Astrocyte (in vitro differentiated cells and primary cell): ENCODE results near the gene WFS1. TPM values are rescaled to one million over a fixed set of nuclear protein-coding genes. Genes with fewer than 3 reads are reported as not detected.

ENCODE experiments used
- DNase-seq: peaks from one replicate; pipeline ENCODE4 v3.0.0-alpha.2; 2010; ENCODE audit warnings: low read depth
- FAIRE-seq: peaks from 2 replicates; lab custom pipeline; 2011; peaks lifted over from hg19 to GRCh38; lab: Jason Lieb, UNC
- H2AFZ ChIP-seq: 2 replicates; pipeline ENCODE4 v1.6.0; 2012; ENCODE audit warnings: low read depth, low read length, inconsistent platforms
- H3K27ac ChIP-seq: 2 replicates; pipeline ENCODE4 v1.5.1; 2011; ENCODE audit warnings: low read depth, low read length, inconsistent platforms
- H3K27me3 ChIP-seq: 2 replicates; pipeline ENCODE4 v1.6.0; 2011; ENCODE audit warnings: low read length, inconsistent platforms; ENCODE audit not compliant: insufficient read depth
- H3K36me3 ChIP-seq: 2 replicates; pipeline ENCODE4 v1.5.1; 2011; ENCODE audit warnings: low read length, inconsistent platforms; ENCODE audit not compliant: insufficient read depth
- H3K4me1 ChIP-seq: 2 replicates; pipeline ENCODE4 v1.5.1; 2011; ENCODE audit warnings: low read length, inconsistent platforms; ENCODE audit not compliant: insufficient read depth
- H3K4me2 ChIP-seq: 2 replicates; pipeline ENCODE4 v1.6.0; 2012; ENCODE audit warnings: low read length, inconsistent platforms
- H3K4me3 ChIP-seq: 2 replicates; pipeline ENCODE4 v1.5.1; 2011; ENCODE audit warnings: low read depth, mild to moderate bottlenecking, low read length, inconsistent platforms; ENCODE audit not compliant: insufficient read depth
- H3K79me2 ChIP-seq: 2 replicates; pipeline ENCODE4 v1.6.0; 2012; ENCODE audit warnings: mild to moderate bottlenecking, low read length, inconsistent platforms; ENCODE audit not compliant: insufficient read depth
- H3K9ac ChIP-seq: 2 replicates; pipeline ENCODE4 v1.6.0; 2012; ENCODE audit warnings: mild to moderate bottlenecking, low read length, inconsistent platforms
- H3K9me3 ChIP-seq: 2 replicates; pipeline ENCODE4 v1.5.1; 2012; ENCODE audit warnings: low read depth, mild to moderate bottlenecking, low read length, inconsistent platforms; ENCODE audit not compliant: insufficient read depth
- H4K20me1 ChIP-seq: 2 replicates; pipeline ENCODE4 v1.6.0; 2012; ENCODE audit warnings: low read length, inconsistent platforms; ENCODE audit not compliant: insufficient read depth
- H3K27ac Mint-ChIP-seq: one replicate; pipeline ENCODE4 v1.8.0; 2021; ENCODE audit warnings: mild to moderate bottlenecking, mixed read lengths; ENCODE audit not compliant: unreplicated experiment
- H3K27me3 Mint-ChIP-seq: one replicate; pipeline ENCODE4 v1.8.0; 2021; ENCODE audit warnings: low read depth, mixed read lengths; ENCODE audit not compliant: unreplicated experiment
- H3K36me3 Mint-ChIP-seq: one replicate; pipeline ENCODE4 v1.8.0; 2021; ENCODE audit warnings: low read depth, mixed read lengths; ENCODE audit not compliant: unreplicated experiment
- H3K4me1 Mint-ChIP-seq: one replicate; pipeline ENCODE4 v1.8.0; 2021; ENCODE audit warnings: low read depth, mixed read lengths; ENCODE audit not compliant: unreplicated experiment
- H3K4me3 Mint-ChIP-seq: one replicate; pipeline ENCODE4 v1.8.0; 2021; ENCODE audit warnings: mild to moderate bottlenecking, moderate library complexity, mixed read lengths; ENCODE audit not compliant: unreplicated experiment
- H3K9me3 Mint-ChIP-seq: one replicate; pipeline ENCODE4 v1.8.0; 2021; ENCODE audit warnings: mild to moderate bottlenecking, mixed read lengths; ENCODE audit not compliant: unreplicated experiment
- EZH2 ChIP-seq: IDR thresholded peaks from 2 replicates; pipeline ENCODE4 v1.6.1; 2012; ENCODE audit warnings: mild to moderate bottlenecking, low read length, inconsistent platforms; ENCODE audit not compliant: insufficient read depth
- total RNA-seq: library from RNA; stranded (reverse); gene quantifications from 2 replicates; pipeline ENCODE4 v1.2.1, GENCODE V29; 2021
- TF ChIP-seq, protein P1 (sequence below): IDR thresholded peaks from 2 replicates; pipeline ENCODE4 v1.5.1; 2011; ENCODE audit warnings: low read depth, mild to moderate bottlenecking, inconsistent platforms, low read length, moderate library complexity; ENCODE audit not compliant: insufficient read depth

WFS1 gene
- total RNA-seq, 1 donor from 2014 or later: 39.0 TPM

- Histone ChIP-seq H3K27me3 (peaks cover 2% of the 10 kb centered on the region), H3K4me3 (no peak overlapping the region), H3K9ac (peak overlapping the region; percentile 47), H3K9me3 (no peaks in the 10 kb centered on the region), H3K4me2 (peak overlapping the region; percentile 64), H3K27ac (peak overlapping the region; percentile 50), H3K79me2 (peaks cover 44% of the 10 kb centered on the region), H4K20me1 (peaks cover 70% of the 10 kb centered on the region), H3K36me3 (no peaks in the 10 kb centered on the region), H2AFZ (no peak overlapping the region), H3K4me1 (peaks cover 30% of the 10 kb centered on the region)
- Mint-ChIP-seq H3K27ac (peak overlapping the region; percentile 50), H3K9me3 (no peaks in the 10 kb centered on the region), H3K4me1 (peaks cover 31% of the 10 kb centered on the region), H3K27me3 (peaks cover 7% of the 10 kb centered on the region), H3K4me3 (peak overlapping the region; percentile 70), H3K36me3 (peaks cover 8% of the 10 kb centered on the region)
- FAIRE-seq (peak; percentile 87), DNase-seq (peak; percentile 87)
- TF ChIP-seq, protein P1, sequence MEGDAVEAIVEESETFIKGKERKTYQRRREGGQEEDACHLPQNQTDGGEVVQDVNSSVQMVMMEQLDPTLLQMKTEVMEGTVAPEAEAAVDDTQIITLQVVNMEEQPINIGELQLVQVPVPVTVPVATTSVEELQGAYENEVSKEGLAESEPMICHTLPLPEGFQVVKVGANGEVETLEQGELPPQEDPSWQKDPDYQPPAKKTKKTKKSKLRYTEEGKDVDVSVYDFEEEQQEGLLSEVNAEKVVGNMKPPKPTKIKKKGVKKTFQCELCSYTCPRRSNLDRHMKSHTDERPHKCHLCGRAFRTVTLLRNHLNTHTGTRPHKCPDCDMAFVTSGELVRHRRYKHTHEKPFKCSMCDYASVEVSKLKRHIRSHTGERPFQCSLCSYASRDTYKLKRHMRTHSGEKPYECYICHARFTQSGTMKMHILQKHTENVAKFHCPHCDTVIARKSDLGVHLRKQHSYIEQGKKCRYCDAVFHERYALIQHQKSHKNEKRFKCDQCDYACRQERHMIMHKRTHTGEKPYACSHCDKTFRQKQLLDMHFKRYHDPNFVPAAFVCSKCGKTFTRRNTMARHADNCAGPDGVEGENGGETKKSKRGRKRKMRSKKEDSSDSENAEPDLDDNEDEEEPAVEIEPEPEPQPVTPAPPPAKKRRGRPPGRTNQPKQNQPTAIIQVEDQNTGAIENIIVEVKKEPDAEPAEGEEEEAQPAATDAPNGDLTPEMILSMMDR: no peak
- no peak for TF ChIP-seq EZH2
Measured at GRCh38 chr4:6272863-6273660, 3.4 kb downstream of the WFS1 start.

GRCh38 chr4:6273661-6273990 lies 4.0 kb downstream of the WFS1 start:
- peak overlapping the region; percentile 16 for H3K9ac ChIP-seq
- FAIRE-seq (no peak), DNase-seq (no peak)
- H3K36me3 Mint-ChIP-seq: peaks cover 9% of the 10 kb centered on the region
- H3K27ac Mint-ChIP-seq: peak overlapping the region; percentile 50
- H3K4me2 ChIP-seq: peak overlapping the region; percentile 64
- no peak for TF ChIP-seq EZH2
- TF ChIP-seq, protein P1: no peak
- H3K27me3 ChIP-seq: no peaks in the 10 kb centered on the region
- H3K4me1 Mint-ChIP-seq: peaks cover 32% of the 10 kb centered on the region
- H2AFZ ChIP-seq: no peak overlapping the region
- peaks cover 76% of the 10 kb centered on the region for H4K20me1 ChIP-seq
- H3K4me3 Mint-ChIP-seq: peak overlapping the region; percentile 22
- H3K9me3 ChIP-seq: no peaks in the 10 kb centered on the region
- peaks cover 36% of the 10 kb centered on the region for H3K4me1 ChIP-seq
- H3K9me3 Mint-ChIP-seq: no peaks in the 10 kb centered on the region
- H3K79me2 ChIP-seq: peaks cover 45% of the 10 kb centered on the region
- H3K27ac ChIP-seq: no peak overlapping the region
- peaks cover 6% of the 10 kb centered on the region for H3K27me3 Mint-ChIP-seq
- no peaks in the 10 kb centered on the region for H3K36me3 ChIP-seq
- H3K4me3 ChIP-seq: no peak overlapping the region

DNA sequence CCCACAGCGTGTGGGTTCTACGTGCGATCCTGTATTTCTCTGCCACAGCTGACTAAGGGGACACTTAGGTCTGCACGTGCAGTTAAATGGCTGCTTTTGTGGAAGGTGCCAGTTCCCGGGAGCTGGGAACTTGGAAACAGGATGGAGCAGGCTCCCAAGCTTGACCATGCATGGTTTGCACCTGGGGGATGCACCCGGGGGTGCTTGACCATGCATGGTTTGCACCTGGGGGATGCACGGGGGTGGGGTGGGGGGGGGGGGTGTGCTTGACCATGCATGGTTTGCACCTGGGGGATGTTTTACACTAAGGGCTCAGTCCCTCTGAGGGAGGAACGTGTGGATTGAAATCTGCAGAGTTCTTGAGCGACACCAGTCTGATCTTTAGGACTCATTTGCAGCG lies 5.7 kb downstream of the WFS1 start:
- H3K27me3 Mint-ChIP-seq: peaks cover 6% of the 10 kb centered on the region

More for the DNA sequence above, 5.7 kb downstream of the WFS1 start:
- Histone ChIP-seq H3K9me3 (no peaks in the 10 kb centered on the region), H3K27me3 (no peaks in the 10 kb centered on the region), H4K20me1 (peaks cover 93% of the 10 kb centered on the region), H3K36me3 (no peaks in the 10 kb centered on the region), H3K4me2 (no peak overlapping the region), H3K79me2 (peaks cover 45% of the 10 kb centered on the region), H3K27ac (no peak overlapping the region), H2AFZ (no peak overlapping the region), H3K4me1 (peaks cover 44% of the 10 kb centered on the region), H3K4me3 (no peak overlapping the region), H3K9ac (no peak overlapping the region)
- TF ChIP-seq, protein P1: no peak
- TF ChIP-seq EZH2: no peak
- FAIRE-seq (no peak), DNase-seq (no peak)
- no peak overlapping the region for H3K4me3 Mint-ChIP-seq
- H3K9me3 Mint-ChIP-seq: no peaks in the 10 kb centered on the region
- peaks cover 31% of the 10 kb centered on the region for H3K4me1 Mint-ChIP-seq
- no peak overlapping the region for H3K27ac Mint-ChIP-seq
- H3K36me3 Mint-ChIP-seq: peaks cover 8% of the 10 kb centered on the region
